ENCODE data around the gene ACAA1.

ACAA1 gene

DNA sequence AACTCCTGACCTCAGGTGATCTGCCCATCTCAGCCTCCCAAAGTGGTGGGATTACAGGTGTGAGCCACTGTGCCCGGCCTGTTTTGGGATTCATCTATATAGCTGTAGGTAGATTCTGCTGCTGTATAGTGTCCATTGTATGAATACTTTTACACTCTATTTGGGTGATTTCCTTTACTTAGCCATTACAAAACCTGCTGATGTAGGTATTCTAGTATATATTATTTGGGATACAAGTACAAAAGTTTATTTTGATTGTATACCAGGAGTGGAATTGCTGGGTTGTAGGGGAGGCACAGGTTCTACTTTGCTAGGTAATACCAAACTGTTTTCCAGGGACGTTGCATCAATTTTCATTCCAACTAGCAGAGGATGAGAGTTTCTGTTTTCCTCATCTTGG is 18.9 kb upstream of the ACAA1 start:
- Histone ChIP-seq H3K4me3 (no peak overlapping the region), H3K27ac (no peak overlapping the region)

DNA sequence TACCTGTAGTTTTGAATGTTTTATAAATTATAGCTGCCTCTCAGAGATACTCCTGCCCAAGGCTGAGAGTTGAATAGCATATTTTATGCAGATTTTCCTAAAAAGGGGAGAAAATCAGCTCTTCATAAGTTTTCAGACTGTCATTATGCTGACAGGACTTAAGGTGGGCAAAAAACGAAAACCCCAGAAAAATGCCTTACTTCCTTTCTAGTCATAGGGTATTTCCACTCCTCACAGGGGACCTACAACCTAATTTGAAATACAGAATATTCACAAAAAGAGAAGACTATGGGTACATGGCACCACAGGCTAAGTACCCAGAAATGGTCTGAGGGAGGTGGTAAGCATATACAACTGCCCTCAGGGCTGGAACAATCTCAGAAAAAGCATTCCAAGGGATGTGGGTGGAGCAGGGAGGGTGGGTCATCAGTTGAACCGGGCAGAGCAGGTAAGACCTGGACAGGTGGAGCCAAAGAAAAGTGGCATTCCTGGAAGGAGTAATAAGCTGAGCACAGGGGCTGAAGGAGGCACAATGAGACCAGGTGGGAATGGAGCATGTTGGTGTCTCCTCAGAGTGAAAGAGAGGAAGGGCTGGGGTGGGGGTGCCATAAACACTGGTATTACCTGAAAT is 17.8 kb upstream of the ACAA1 start:
- Histone ChIP-seq H3K27ac (peak overlapping the region in 15 of 21 experiments; percentile 4 to 86 (median 39)), H3K4me3 (no peak overlapping the region)

- peak overlapping the region in 19 of 21 experiments; percentile 4 to 86 (median 59) for H3K27ac ChIP-seq
- no peak overlapping the region for H3K4me3 ChIP-seq
Measured at GRCh38 chr3:38154033-38154494, 17.1 kb upstream of the ACAA1 start.

- Histone ChIP-seq H3K27ac (peak overlapping the region in 17 of 21 experiments; percentile 21 to 86 (median 55)), H3K4me3 (no peak overlapping the region)
Measured at GRCh38 chr3:38153221-38153620, 16.3 kb upstream of the ACAA1 start.

- Histone ChIP-seq H3K4me3 (no peak overlapping the region), H3K27ac (peak overlapping the region in 12 of 21 experiments; percentile 21 to 74 (median 48))
Measured at GRCh38 chr3:38152609-38153008, 15.7 kb upstream of the ACAA1 start.

DNA sequence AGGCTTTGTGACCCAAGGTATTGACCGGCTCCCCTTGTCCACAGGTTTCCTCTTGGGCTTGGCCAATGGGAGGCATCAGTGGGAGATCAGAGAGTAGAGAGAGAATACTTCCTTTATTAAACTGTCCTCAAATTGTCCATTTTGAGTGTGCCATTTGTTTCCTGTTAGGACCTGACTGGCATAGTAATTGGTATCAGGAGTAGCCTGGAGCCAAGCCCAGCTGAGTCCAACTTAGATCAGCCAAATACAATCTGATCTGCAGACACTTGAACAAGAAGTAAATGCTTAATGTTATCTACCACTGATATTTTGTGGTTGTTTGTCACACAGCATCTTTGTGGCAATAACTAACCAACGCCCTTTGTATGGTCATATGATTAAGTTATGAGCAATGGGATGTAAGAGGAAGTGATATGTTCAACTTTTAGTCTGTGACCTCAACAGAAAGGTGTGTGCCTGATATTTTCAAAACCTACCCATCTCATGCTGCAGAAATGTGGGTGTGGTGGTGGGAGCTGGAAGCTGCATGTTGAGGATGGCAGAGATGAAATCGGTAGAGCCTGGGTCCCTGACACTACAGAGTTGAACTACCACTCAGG is 14.8 kb upstream of the ACAA1 start:
- Histone ChIP-seq H3K4me3 (no peak overlapping the region), H3K27ac (peak overlapping the region in 17 of 21 experiments; percentile 8 to 74 (median 41))

DNA sequence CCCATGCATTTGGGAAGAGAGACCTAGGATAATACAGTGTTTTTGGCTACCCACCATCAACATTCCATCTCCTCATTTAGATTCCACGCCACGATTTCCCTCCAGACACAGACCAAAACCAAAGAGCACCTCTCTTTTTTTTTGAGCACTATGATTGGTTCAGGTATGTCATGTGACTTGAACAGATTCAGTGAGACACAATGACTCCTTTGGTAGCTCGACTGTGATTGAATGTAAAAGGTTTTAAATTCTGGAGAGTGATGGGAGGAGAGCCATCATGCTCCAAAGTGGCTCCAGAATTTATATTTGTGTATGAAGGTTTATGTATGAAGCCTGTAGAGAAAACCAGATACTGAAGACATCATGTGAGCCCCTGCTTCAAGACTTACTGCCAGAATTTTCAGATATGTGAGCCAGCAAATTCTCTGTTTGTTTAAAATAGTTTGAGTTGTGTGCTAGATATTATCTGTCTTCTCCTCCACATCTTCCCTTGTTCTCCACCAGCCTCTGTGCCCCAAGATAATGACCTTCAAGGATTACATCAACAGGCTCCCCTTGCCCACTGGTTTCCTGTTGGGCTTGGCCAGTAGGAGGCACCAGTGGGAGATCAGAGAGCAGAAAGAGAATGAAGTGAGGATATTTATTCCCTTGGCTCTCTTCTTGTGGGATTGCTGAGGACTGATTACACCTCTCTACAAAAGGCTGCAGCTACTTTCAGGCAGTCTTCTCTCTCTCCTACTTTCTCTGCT is 14.0 kb upstream of the ACAA1 start:
- H3K27ac ChIP-seq: peak overlapping the region in 17 of 21 experiments; percentile 8 to 74 (median 37)
- H3K4me3 ChIP-seq: no peak overlapping the region

DNA sequence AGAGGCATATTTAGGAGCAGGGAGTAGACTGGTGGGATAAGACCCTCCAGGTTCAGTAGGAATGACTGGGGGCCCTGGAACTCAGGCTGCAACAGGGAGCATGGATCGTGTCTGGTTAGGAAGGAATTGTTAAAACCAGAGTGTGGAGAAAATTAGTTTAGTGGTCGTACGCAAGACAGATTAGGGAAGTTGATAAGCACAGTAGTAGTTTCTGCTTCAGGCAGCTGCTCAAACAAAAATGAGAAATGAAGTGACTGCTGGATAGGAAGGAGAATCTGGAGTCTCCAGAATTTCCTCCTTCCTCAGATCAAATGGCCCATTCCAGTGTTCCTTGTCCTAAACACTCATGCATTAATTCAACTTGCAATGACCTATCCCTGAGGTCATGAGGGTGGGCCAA is 12.8 kb upstream of the ACAA1 start:
- Histone ChIP-seq H3K4me3 (no peak overlapping the region), H3K27ac (peak overlapping the region in 6 of 21 experiments; percentile 13 to 70 (median 36))

- Histone ChIP-seq H3K4me3 (no peak overlapping the region), H3K27ac (peak overlapping the region in 8 of 21 experiments; percentile 21 to 72 (median 48))
Measured at GRCh38 chr3:38148311-38148882, 11.5 kb upstream of the ACAA1 start.

GRCh38 chr3:38147421-38147820 is 10.5 kb upstream of the ACAA1 start:
- Histone ChIP-seq H3K27ac (peak overlapping the region in 9 of 21 experiments; percentile 21 to 72 (median 48)), H3K4me3 (no peak overlapping the region)

GRCh38 chr3:38146504-38146903 is 9.6 kb upstream of the ACAA1 start:
- Histone ChIP-seq H3K4me3 (no peak overlapping the region), H3K27ac (no peak overlapping the region)

- no peak overlapping the region for H3K27ac ChIP-seq
Measured at GRCh38 chr3:38143511-38143910, 6.6 kb upstream of the ACAA1 start.

DNA sequence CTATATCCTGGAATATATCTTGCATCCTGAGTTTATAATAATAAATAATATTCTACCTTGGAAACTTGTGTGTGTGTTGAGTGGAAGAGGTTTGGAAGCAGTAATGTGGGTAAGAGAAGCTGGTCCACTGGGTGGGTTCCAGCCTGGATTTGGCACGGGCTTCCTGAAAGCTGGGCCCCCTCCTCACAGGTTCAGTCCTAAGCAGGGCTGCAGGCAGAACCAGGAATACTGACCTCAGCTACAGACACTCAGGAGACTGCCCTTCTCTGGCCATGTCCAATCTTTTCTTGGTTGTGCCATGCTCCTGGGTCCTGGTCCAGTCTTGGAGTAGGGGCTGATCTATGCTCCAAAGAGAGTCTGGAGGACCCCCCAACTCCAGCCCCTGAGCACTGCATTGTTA is 6.0 kb upstream of the ACAA1 start:
- Histone ChIP-seq H3K4me3 (no peak overlapping the region), H3K27ac (no peak overlapping the region)

More at GRCh38 chr3:38143511-38143910, 6.6 kb upstream of the ACAA1 start:
- no peak overlapping the region for H3K4me3 ChIP-seq

DNA sequence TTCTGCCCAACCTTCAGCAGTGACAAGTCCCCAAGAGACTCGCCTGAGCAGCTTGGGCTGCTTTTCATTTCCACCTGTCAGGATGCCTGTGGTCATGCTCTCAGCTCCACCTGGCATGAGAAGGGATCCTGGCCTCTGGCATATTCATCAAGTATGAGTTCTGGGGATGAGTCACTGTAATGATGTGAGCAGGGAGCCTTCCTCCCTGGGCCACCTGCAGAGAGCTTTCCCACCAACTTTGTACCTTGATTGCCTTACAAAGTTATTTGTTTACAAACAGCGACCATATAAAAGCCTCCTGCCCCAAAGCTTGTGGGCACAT is 5.0 kb upstream of the ACAA1 start:
- Histone ChIP-seq H3K4me3 (no peak overlapping the region), H3K27ac (no peak overlapping the region)

DNA sequence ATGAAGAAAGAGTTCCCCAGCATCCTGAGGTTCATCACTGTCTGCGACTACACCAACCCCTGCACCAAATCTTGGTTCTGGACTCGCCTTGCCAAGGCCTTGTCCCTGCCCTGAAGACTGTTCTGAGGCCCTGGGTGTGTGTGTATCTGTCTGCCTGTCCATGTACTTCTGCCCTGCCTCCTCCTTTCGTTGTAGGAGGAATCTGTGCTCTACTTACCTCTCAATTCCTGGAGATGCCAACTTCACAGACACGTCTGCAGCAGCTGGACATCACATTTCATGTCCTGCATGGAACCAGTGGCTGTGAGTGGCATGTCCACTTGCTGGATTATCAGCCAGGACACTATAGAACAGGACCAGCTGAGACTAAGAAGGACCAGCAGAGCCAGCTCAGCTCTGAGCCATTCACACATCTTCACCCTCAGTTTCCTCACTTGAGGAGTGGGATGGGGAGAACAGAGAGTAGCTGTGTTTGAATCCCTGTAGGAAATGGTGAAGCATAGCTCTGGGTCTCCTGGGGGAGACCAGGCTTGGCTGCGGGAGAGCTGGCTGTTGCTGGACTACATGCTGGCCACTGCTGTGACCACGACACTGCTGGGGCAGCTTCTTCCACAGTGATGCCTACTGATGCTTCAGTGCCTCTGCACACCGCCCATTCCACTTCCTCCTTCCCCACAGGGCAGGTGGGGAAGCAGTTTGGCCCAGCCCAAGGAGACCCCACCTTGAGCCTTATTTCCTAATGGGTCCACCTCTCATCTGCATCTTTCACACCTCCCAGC is 4.4 kb upstream of the ACAA1 start:
- Histone ChIP-seq H3K4me3 (no peak overlapping the region), H3K27ac (no peak overlapping the region)

DNA sequence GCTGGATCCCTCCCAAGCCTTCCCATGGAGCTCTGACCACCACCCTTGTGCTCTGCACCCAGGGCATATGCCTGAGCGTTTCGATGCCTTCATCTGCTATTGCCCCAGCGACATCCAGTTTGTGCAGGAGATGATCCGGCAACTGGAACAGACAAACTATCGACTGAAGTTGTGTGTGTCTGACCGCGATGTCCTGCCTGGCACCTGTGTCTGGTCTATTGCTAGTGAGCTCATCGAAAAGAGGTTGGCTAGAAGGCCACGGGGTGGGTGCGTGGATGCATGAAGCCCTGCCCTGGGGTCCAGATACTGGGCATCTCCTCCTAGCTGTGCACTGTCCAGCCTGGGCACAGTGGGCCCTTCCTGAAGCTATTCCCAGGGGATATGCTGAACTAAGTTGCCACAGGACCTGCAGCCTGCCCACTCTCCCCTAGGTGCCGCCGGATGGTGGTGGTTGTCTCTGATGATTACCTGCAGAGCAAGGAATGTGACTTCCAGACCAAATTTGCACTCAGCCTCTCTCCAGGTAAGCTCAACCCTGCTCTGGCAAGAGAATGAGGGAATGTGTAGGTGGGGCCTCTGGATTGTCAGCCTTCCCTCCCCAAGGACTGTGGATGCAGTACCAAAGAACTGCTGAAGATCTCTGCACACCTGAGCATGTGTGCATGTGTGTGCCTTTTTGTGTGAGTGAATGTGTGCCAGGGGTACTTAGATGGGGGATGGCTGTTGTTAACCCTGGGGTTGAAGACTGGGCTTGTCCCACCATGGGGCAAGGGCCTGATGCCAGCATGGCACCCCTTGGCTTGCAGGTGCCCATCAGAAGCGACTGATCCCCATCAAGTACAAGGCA is 3.6 kb upstream of the ACAA1 start:
- H3K27ac ChIP-seq: peak overlapping the region in 2 of 21 experiments; percentile 95
- H3K4me3 ChIP-seq: peak overlapping the region in 2 of 7 experiments; percentile 84 to 89

- Histone ChIP-seq H3K4me3 (peak overlapping the region; percentile 84 to 99 (median 93)), H3K27ac (peak overlapping the region in 18 of 21 experiments; percentile 7 to 97 (median 94))
Measured at GRCh38 chr3:38139652-38140051, 2.7 kb upstream of the ACAA1 start.

DNA sequence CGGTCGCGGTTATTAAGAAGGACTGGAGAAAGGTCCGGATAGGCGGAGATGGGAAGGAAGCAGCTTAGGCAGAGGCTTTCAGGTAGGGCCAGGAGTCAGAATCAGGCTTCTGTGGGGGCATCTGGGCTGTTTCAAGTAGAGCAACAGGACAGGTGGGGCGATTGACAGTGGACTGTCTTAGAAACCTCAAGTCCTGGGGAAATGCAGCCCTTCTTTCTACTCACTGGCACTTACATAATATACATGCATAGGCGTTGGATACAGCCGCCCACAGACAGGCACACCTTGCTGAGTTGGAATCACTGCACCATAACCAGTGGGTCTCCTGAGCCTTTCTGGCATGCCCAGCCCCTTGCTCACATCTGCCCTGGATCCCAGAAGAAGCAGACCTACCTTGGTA is 2.3 kb upstream of the ACAA1 start:
- H3K27ac ChIP-seq: peak overlapping the region; percentile 39 to 98 (median 95)
- H3K4me3 ChIP-seq: peak overlapping the region; percentile 84 to 99 (median 93)
